Prostate gland (tissue), 2 donors: ENCODE data around the gene HOXA11. TPM values are rescaled to one million over a fixed set of nuclear protein-coding genes. Genes with fewer than 3 reads are reported as not detected.
A peak's percentile ranks its signal among the peaks of the same experiment; 100 is the strongest.

Experiments
- DNase-seq: peaks from one replicate; pipeline ENCODE4 v3.0.0-alpha.2; 2019; ENCODE audit warnings: low spot score
- H3K27ac ChIP-seq, 2 donors: fragments of 200-600 bp; sonication (generic); 2 replicates each; pipeline ENCODE4 v1.5.1; 2017 to 2019
- H3K27me3 ChIP-seq: fragments of 200-600 bp; sonication (generic); replicated peaks from 2 replicates; pipeline ENCODE4 v1.5.1; 2019; ENCODE audit not compliant: insufficient read depth
- H3K36me3 ChIP-seq, 2 donors: fragments of 200-600 bp; sonication (generic); 1 replicate in 1 of 2; 2 replicates in 1 of 2; pipeline versions ENCODE4 v1.5.1 to v1.8.1; 2017 to 2019
- H3K4me1 ChIP-seq: fragments of 200-600 bp; sonication (generic); replicated peaks from 2 replicates; pipeline ENCODE4 v1.5.1; 2019
- H3K4me3 ChIP-seq, 2 donors: fragments of 200-600 bp; sonication (generic); 2 replicates each; pipeline ENCODE4 v1.5.1; 2017 to 2019
- H3K9me3 ChIP-seq: fragments of 200-600 bp; sonication (generic); 2 replicates; pipeline ENCODE4 v1.5.1; 2017
- POLR2A ChIP-seq: fragments of 450-650 bp; IDR thresholded peaks from one replicate; pipeline ENCODE4 v1.6.1; 2016; ENCODE audit warnings: antibody characterized with exemption, mild to moderate bottlenecking
- POLR2AphosphoS5 ChIP-seq: sonication (generic); formaldehyde crosslinking; IDR thresholded peaks from one replicate; pipeline ENCODE4 v1.6.1; 2017; ENCODE audit warnings: antibody characterized with exemption
- WGBS: methylation state at CpG from one replicate; pipeline ENCODE4 v1.1.5; 2018; 5-methylcytosine and 5-hydroxymethylcytosine counted together
- intact Hi-C: fragments of 100-400 bp; cut with DNase I; formaldehyde crosslinking; loops from one replicate; pipeline ENCODE4 v1.14.2; 2022
- total RNA-seq, 2 donors: library from RNA; depleted of rRNA; stranded (reverse); fragments of >200 nt; gene quantifications; one replicate each; pipeline ENCODE4 v1.1.0, GENCODE V29; 2016
- TF ChIP-seq, protein P1 (sequence below), 4 experiments: fragments of 200-600 bp in 2 of 4; fragments of 450-650 bp in 2 of 4; sonication (generic) in 2 of 4; IDR thresholded peaks; 1 replicate in 3 of 4; 2 replicates in 1 of 4; pipeline ENCODE4 v1.5.1; 2016 to 2019; ENCODE audit warnings: antibody characterized with exemption in 4 of 4, mild to moderate bottlenecking in 2 of 4, moderate library complexity in 2 of 4

HOXA11 gene
- total RNA-seq, 2 donors from 2014 or later: 8.5 to 9.8 TPM

DNA sequence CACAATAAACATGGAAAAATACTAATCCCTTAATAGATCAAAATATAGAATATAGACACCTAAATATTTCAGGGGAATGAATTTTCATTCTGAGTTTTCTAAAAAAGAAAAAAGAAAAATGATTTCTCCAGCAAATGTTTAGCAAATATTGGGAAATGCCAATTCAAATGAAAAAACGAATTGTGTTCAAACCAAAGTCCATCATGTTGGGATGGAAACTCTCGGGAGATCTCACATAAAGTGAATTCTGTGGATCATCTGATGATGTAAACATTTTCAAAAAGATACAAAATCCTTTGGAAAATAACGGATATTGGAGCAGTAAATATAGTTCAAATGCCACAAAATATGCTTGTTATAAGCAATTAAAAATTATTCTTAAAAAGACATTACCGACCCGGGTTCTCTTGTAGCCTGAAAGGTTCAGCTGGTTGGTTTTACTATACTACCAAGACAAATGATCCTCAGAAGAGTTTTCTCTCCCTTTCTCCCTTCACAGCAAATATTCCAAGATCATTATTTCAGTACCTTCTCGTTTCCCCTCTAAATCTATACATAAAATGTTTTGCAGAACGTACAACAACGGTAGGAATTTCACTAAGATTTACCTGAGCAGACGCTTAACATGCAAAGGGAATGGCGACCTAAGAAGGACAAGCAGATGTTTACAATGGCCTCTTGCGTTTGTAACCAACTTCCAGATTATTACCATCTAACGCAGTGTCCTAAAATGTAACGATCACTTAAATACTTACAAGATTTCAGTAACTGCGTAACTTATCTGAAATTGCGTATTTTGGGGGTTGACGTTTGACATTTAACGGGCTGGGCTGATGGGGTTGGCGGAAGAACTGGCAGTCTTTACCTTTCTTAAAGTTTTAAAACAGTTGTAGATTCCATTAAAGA, 12.4 kb upstream of the HOXA11 start:
- Histone ChIP-seq H3K9me3 (no peaks in the 10 kb centered on the region), H3K27ac (peak overlapping the region; percentile 96 to 97), H3K4me1 (no peaks in the 10 kb centered on the region), H3K36me3 (no peaks in the 10 kb centered on the region), H3K27me3 (no peaks in the 10 kb centered on the region), H3K4me3 (peak overlapping the region; percentile 76 to 81)
- WGBS: 3% methylated on average over 18 of the region's 18 CpGs
- TF ChIP-seq POLR2A (no peak), POLR2AphosphoS5 (peak; percentile 35)
- TF ChIP-seq, protein P1, sequence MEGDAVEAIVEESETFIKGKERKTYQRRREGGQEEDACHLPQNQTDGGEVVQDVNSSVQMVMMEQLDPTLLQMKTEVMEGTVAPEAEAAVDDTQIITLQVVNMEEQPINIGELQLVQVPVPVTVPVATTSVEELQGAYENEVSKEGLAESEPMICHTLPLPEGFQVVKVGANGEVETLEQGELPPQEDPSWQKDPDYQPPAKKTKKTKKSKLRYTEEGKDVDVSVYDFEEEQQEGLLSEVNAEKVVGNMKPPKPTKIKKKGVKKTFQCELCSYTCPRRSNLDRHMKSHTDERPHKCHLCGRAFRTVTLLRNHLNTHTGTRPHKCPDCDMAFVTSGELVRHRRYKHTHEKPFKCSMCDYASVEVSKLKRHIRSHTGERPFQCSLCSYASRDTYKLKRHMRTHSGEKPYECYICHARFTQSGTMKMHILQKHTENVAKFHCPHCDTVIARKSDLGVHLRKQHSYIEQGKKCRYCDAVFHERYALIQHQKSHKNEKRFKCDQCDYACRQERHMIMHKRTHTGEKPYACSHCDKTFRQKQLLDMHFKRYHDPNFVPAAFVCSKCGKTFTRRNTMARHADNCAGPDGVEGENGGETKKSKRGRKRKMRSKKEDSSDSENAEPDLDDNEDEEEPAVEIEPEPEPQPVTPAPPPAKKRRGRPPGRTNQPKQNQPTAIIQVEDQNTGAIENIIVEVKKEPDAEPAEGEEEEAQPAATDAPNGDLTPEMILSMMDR (IDR thresholded peaks at IDR 0.05): no peak
- no peak for DNase-seq
- intact Hi-C loops: loop anchor here (5.0 kb wide), 3 partner anchors 545 to 900 kb away; partner anchors contain the start of gene TAX1BP1

DNA sequence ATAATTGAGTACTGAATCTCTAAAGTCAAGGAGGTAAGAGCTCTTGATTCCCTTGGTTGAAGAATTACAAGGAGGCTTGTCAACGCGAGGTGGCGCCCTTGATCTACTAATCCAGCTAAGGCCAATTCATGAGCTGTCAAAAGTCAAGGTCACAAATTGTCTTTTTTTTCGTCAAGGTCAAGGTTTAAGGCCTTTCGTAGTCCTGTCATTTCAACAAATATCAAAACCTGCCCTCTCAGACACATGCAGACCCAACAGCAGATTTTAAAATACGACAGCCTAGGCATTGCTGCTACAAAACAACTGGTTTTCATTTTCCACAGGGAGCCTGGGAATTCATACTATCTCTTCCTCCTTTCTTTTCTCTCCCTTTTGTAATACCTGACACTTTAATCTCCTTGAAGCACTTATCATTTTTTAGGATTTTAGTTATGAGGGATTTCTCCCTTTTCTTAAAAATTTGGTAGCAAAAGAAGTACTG, 11.3 kb upstream of the HOXA11 start:
- Histone ChIP-seq H3K9me3 (no peaks in the 10 kb centered on the region), H3K36me3 (no peaks in the 10 kb centered on the region), H3K27ac (peak overlapping the region; percentile 96 to 97), H3K27me3 (no peaks in the 10 kb centered on the region), H3K4me3 (peak overlapping the region; percentile 76 to 81), H3K4me1 (no peaks in the 10 kb centered on the region)
- intact Hi-C loops: loop anchor here (5.0 kb wide), 3 partner anchors 546 to 901 kb away; partner anchors contain the start of gene TAX1BP1
- TF ChIP-seq POLR2A (no peak), POLR2AphosphoS5 (peak; percentile 78)
- TF ChIP-seq, protein P1 (IDR thresholded peaks at IDR 0.05): peak; percentile 80 to 87 (median 84)
- WGBS: 2% methylated on average over 6 of the region's 6 CpGs
- peak; percentile 95 for DNase-seq

DNA sequence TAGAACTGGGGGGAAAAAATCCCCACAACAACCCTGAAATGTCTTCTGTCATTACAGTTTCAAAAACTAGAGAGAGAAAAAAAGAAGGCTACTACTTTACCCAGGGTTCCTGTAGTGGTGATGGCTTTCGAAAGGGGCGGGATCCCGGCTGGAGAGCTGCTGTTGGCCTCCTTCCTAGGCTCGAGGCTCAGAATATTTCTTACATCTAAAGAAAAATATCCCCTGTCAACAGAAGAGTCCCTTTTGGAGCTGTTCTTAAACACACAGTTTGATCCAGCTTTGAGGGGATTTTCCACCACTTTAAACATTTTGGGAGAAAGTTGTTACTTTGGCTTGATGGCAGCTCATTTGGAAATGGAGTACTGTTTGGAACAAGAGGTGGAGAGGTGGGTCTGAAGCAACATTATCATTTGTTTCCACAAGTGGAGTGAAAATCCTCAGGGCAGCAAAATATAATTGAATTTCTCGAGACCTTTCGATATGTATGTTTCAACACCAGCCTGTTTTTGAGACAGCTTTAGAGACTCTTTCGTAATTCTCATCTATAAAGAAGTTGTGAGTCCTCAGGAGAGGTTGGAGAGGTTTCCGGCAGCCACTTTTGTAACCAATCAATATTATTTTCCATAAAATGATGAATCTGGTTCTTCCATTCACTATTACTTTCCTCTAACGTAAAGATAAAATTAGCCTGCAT, 9.8 kb upstream of the HOXA11 start:
- Histone ChIP-seq H3K27me3 (no peaks in the 10 kb centered on the region), H3K9me3 (no peaks in the 10 kb centered on the region), H3K4me3 (peak overlapping the region; percentile 76 to 81), H3K27ac (peak overlapping the region; percentile 96 to 97), H3K36me3 (no peaks in the 10 kb centered on the region), H3K4me1 (peaks cover 9% of the 10 kb centered on the region)
- intact Hi-C loops: loop anchor here (5.0 kb wide), 3 partner anchors 547 to 902 kb away; partner anchors contain the start of gene TAX1BP1
- TF ChIP-seq POLR2A (no peak), POLR2AphosphoS5 (peak; percentile 8)
- whole genome bisulfite sequencing: 7% methylated on average over 9 of the region's 9 CpGs
- peak; percentile 54 for DNase-seq

DNA sequence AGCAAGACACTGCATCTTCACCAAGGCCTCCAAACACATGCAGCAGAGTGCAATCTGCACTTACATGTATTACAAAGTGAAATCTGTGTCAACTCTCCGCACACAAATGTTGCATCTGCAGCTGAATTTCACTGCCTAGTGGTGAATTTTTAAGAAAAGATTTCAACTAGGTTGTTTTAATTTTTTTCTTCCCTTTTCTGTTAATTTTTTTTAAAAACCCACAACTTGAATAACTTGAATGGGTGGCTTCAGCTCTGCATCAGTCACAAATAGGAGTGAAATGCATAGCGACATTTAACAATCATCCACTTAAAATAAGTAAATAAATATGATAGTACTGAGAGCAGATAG, 8.9 kb upstream of the HOXA11 start:
- Histone ChIP-seq H3K4me1 (peaks cover 16% of the 10 kb centered on the region), H3K27ac (peak overlapping the region; percentile 96 to 97), H3K36me3 (no peaks in the 10 kb centered on the region), H3K27me3 (no peaks in the 10 kb centered on the region), H3K4me3 (peak overlapping the region; percentile 76 to 81), H3K9me3 (no peaks in the 10 kb centered on the region)
- WGBS: 2% methylated on average over 2 of the region's 2 CpGs
- TF ChIP-seq, protein P1 (IDR thresholded peaks at IDR 0.05): no peak
- peak; percentile 23 for TF ChIP-seq POLR2AphosphoS5
- intact Hi-C loops: no loop called here
- no peak for DNase-seq

DNA sequence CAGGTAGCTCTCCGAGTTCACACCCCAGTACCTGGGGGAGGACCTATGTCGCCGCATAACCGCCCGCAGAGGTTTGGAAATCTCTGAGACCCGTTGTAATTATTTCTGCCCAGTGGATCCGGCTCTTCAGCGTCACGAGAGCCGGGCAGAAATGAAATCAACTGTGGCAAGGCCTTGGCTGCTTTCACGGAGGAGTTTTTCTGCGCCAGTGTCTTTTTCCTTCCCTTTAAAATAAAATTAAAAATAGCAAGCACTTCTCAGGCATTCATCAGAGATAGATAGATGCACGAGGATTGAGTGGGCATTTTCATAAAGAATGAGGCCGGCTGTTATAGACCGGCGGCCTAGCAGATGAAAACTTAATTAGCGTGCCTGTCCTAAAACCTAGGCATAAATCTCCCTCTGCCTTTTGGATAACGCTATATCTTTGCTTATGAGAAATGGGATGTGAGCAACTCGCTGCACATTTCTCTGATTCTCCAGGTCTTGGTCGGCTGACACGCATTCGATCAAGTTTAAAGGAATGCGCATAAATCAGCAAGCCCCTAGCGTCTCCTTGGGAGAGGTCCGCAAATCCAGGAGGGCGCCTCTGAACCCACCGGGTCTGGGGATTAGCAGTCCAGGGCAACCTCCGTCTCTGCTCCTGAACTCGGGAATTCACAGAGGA, 8.4 kb upstream of the HOXA11 start:
- H3K27ac ChIP-seq: peak overlapping the region; percentile 96 to 97
- no peak for TF ChIP-seq POLR2AphosphoS5
- TF ChIP-seq POLR2A: no peak
- TF ChIP-seq, protein P1 (IDR thresholded peaks at IDR 0.05): no peak
- 5% methylated on average over 29 of the region's 29 CpGs for WGBS
- H3K27me3 ChIP-seq: no peaks in the 10 kb centered on the region
- peak overlapping the region; percentile 76 to 81 for H3K4me3 ChIP-seq
- H3K4me1 ChIP-seq: peaks cover 16% of the 10 kb centered on the region
- H3K9me3 ChIP-seq: no peaks in the 10 kb centered on the region
- DNase-seq: peak; percentile 33
- no peaks in the 10 kb centered on the region for H3K36me3 ChIP-seq
- intact Hi-C loops: no loop called here
